ENCODE results near the gene POLE4. TPM values are rescaled to one million over a fixed set of nuclear protein-coding genes. Genes with fewer than 3 reads are reported as not detected.

POLE4 gene
- total RNA-seq, 1 donor from 2014 or later: 21.9 TPM

DNA sequence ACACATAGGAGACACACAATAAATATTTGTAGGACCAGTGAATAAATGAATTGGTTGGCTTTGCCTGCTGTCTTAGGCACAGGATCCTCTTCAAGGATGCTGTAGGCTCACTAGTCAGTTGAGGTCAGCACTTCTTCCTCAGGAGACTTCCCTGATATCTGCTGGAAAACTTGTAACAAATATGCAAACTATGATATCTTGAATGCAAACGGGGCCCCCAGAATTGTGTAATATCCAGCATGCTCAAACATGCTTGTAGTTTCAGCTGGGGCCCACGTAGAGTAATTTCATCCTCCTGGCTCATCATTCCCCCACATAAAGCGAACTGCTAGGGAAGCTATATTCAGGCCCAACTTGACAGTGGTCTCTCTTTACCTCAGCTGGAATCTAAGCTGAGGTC, 43.6 kb downstream of the POLE4 start:
- Histone ChIP-seq H3K27me3 (ENCODE audit: control insufficient read depth, insufficient read depth, low read length) (no peaks in the 10 kb centered on the region), H3K36me3 (ENCODE audit: control insufficient read depth, insufficient read depth, low read length) (no peaks in the 10 kb centered on the region), H3K4me3 (ENCODE audit: low read depth, low read length) (no peak overlapping the region)
- FAIRE-seq (no peak), DNase-seq (ENCODE audit: low read depth) (peak; percentile 86)
- TF ChIP-seq, protein P1, sequence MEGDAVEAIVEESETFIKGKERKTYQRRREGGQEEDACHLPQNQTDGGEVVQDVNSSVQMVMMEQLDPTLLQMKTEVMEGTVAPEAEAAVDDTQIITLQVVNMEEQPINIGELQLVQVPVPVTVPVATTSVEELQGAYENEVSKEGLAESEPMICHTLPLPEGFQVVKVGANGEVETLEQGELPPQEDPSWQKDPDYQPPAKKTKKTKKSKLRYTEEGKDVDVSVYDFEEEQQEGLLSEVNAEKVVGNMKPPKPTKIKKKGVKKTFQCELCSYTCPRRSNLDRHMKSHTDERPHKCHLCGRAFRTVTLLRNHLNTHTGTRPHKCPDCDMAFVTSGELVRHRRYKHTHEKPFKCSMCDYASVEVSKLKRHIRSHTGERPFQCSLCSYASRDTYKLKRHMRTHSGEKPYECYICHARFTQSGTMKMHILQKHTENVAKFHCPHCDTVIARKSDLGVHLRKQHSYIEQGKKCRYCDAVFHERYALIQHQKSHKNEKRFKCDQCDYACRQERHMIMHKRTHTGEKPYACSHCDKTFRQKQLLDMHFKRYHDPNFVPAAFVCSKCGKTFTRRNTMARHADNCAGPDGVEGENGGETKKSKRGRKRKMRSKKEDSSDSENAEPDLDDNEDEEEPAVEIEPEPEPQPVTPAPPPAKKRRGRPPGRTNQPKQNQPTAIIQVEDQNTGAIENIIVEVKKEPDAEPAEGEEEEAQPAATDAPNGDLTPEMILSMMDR (IDR thresholded peaks at IDR 0.05; ENCODE audit: insufficient read depth, low read length, severe bottlenecking): no peak

DNA sequence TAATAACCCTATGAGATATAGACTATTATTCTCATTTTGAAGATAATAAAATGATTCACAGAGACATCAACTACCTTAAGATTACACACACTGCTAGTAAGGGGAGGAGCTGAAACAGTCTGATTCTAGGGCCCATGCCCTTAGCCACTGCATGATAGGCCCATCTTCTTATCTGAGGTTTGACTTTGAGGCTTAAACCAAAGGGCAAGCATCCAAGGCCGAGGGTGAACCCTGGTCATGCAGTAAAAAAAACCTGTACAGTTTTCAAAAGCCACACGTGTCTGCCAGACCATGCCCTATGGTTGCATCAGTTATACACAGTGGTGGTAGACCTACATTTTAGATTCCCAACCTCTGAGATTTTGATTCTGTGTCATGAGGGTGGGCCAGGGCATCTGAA, 44.8 kb downstream of the POLE4 start:
- no peak overlapping the region for H3K4me3 ChIP-seq (ENCODE audit: low read depth, low read length)
- TF ChIP-seq, protein P1 (IDR thresholded peaks at IDR 0.05; ENCODE audit: insufficient read depth, low read length, severe bottlenecking): no peak
- H3K36me3 ChIP-seq (ENCODE audit: control insufficient read depth, insufficient read depth, low read length): no peaks in the 10 kb centered on the region
- DNase-seq (ENCODE audit: low read depth) (no peak), FAIRE-seq (no peak)
- H3K27me3 ChIP-seq (ENCODE audit: control insufficient read depth, insufficient read depth, low read length): no peaks in the 10 kb centered on the region

DNA sequence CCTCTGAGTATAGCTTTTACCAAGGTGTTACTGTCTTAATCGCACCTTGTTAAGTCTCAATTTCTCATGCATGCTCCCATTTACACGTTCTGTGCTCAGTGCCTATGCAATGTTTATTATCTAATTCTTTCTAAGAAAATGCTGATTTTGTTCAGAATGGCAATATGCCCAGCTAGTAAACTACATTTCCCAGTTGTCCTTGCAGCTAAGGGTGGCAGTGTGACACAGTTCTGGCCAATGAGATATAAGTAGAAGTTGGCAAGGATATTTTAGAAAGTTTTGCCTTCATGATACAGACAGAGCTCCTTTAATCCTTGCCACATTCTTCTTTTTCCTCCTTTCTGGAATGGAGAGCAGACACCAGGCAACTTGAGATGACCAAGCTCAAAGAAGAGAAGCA, 45.3 kb downstream of the POLE4 start:
- H3K27me3 ChIP-seq (ENCODE audit: control insufficient read depth, insufficient read depth, low read length): no peaks in the 10 kb centered on the region
- DNase-seq (ENCODE audit: low read depth) (no peak), FAIRE-seq (no peak)
- TF ChIP-seq, protein P1 (IDR thresholded peaks at IDR 0.05; ENCODE audit: insufficient read depth, low read length, severe bottlenecking): no peak
- H3K36me3 ChIP-seq (ENCODE audit: control insufficient read depth, insufficient read depth, low read length): no peaks in the 10 kb centered on the region
- H3K4me3 ChIP-seq (ENCODE audit: low read depth, low read length): no peak overlapping the region

DNA sequence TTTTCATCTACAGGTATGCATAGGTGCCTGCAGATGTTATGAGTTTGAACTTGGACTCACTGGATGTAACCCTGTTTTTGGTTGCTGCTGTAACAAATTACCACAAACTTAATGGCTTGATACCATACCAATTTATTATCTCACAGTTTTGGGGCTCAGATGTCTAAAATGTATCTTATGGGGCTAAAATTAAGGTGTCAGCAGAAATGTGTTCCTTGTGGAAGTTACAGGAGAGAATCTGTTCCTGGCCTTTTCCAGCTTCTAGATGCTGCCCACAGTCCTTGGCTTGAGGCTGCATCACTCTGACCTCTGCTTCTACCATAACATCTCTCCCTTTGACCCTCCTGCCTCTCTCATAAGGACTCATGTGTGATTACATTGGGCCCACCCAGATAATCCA, 47.6 kb downstream of the POLE4 start:
- Histone ChIP-seq H3K27me3 (ENCODE audit: control insufficient read depth, insufficient read depth, low read length) (no peaks in the 10 kb centered on the region), H3K36me3 (ENCODE audit: control insufficient read depth, insufficient read depth, low read length) (no peaks in the 10 kb centered on the region), H3K4me3 (ENCODE audit: low read depth, low read length) (no peak overlapping the region)
- TF ChIP-seq, protein P1 (IDR thresholded peaks at IDR 0.05; ENCODE audit: insufficient read depth, low read length, severe bottlenecking): no peak
- DNase-seq (ENCODE audit: low read depth): no peak
- no peak for FAIRE-seq

DNA sequence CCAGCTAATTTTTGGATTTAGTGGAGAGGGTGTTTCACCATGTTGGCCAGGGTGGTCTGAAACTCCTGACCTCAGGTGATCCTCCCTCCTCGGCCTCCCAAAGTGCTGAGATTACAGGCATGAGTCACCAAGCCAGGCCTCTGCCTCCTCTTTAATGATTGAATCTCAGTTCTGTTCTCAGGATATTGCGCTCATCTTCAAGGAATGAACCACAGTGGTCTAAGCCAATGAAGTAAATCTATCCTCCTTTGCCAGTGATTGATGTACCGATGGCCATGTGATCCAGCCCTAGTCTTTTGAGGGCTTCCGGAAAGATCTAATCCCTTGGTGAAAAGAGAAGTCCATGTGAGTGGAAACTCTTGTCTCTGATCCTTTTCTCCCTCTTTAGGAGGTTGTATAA, 48.6 kb downstream of the POLE4 start:
- no peak for FAIRE-seq
- no peak for DNase-seq (ENCODE audit: low read depth)
- no peak overlapping the region for H3K4me3 ChIP-seq (ENCODE audit: low read depth, low read length)
- TF ChIP-seq, protein P1 (IDR thresholded peaks at IDR 0.05; ENCODE audit: insufficient read depth, low read length, severe bottlenecking): no peak
- H3K36me3 ChIP-seq (ENCODE audit: control insufficient read depth, insufficient read depth, low read length): no peaks in the 10 kb centered on the region
- H3K27me3 ChIP-seq (ENCODE audit: control insufficient read depth, insufficient read depth, low read length): no peaks in the 10 kb centered on the region

DNA sequence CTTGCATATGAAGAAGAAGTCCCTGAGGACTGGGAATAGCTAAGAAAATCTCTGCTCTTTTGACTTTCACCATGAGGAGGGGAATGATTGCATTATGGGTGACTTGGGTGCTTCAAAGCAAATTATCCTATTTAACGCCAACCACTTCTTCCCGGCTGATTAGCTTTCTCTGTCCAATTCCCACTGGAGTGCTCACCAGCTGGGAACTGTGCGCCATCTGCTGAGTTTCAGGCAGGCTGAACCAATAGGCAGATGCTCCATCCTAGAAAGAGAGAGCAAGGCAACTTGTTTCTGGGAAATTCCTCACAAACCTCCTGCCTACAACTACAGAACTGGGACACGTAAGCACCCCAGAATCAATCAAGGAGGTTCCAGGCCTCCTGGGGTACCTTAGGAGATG, 49.4 kb downstream of the POLE4 start:
- H3K27me3 ChIP-seq (ENCODE audit: control insufficient read depth, insufficient read depth, low read length): no peaks in the 10 kb centered on the region
- FAIRE-seq (no peak), DNase-seq (ENCODE audit: low read depth) (no peak)
- TF ChIP-seq, protein P1 (IDR thresholded peaks at IDR 0.05; ENCODE audit: insufficient read depth, low read length, severe bottlenecking): no peak
- no peak overlapping the region for H3K4me3 ChIP-seq (ENCODE audit: low read depth, low read length)
- no peaks in the 10 kb centered on the region for H3K36me3 ChIP-seq (ENCODE audit: control insufficient read depth, insufficient read depth, low read length)
